NT2/D1 (cell line): ENCODE results near the gene QSOX2.

Experiments used
- YY1 ChIP-seq: IDR thresholded peaks from 2 replicates; pipeline ENCODE4 v1.6.1; 2011; ENCODE audit not compliant: insufficient read length, insufficient read depth
- ZNF274 ChIP-seq: IDR thresholded peaks from 2 replicates; pipeline ENCODE4 v1.6.1; 2011; ENCODE audit warnings: mild to moderate bottlenecking, low read depth, low read length

DNA sequence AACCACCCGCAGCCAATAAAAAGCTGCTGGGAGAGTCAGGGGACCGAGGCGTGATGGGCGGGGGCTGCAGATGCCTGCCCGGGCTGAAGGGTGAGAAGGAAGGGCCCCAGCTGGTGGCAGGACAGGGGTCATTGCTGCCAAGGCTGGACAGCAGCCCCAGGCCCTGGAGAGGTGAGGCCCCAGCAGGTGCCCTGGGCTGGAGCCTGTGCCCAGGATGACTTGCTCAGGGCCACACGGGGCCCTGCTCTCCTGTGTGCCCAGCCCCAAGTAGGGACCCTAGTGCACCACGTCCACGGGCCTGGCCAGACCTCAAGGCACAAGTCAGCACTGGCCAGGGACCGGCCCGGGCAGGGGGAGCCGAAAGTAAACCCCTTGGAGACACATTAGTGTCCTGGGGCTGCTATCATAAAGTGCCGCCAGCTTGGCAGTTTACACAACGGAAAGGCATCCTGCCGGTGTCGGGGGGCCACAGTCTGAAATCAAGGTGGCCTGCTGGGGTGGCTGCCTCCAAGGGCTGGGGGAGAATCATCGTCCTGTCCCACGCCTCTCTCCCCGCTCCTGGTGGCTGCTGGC lies 62.7 kb downstream of the QSOX2 start:
- TF ChIP-seq ZNF274: no peak
- no peak for TF ChIP-seq YY1
